GM23248 (cell line): ENCODE data around the gene CLEC16A.

Source experiments
- EZH2 ChIP-seq: fragments of 200-600 bp; sonication (generic); IDR thresholded peaks from 2 replicates; pipeline ENCODE4 v1.6.1; 2018; ENCODE audit warnings: antibody characterized with exemption, mild to moderate bottlenecking; ENCODE audit not compliant: insufficient read depth, poor library complexity, severe bottlenecking
- EZH2phosphoT487 ChIP-seq: fragments of 200-600 bp; sonication (generic); IDR thresholded peaks from 2 replicates; pipeline ENCODE4 v1.6.1; 2018; ENCODE audit warnings: antibody characterized with exemption, moderate library complexity, mild to moderate bottlenecking, low read depth; ENCODE audit not compliant: insufficient read depth

- TF ChIP-seq EZH2 (no peak), EZH2phosphoT487 (no peak)
Observed at GRCh38 chr16:11094857-11095565, 150.6 kb downstream of the CLEC16A start.
